HG02763 (cell line): Measurements from ENCODE around the gene RIC8B.

Experiments
- ATAC-seq: cut with Tn5 transposase; IDR thresholded peaks from one replicate; pipeline ENCODE4 v1.9.1; 2021; ENCODE audit warnings: mild to moderate bottlenecking, moderate library complexity; ENCODE audit not compliant: unreplicated experiment

The RIC8B gene

DNA sequence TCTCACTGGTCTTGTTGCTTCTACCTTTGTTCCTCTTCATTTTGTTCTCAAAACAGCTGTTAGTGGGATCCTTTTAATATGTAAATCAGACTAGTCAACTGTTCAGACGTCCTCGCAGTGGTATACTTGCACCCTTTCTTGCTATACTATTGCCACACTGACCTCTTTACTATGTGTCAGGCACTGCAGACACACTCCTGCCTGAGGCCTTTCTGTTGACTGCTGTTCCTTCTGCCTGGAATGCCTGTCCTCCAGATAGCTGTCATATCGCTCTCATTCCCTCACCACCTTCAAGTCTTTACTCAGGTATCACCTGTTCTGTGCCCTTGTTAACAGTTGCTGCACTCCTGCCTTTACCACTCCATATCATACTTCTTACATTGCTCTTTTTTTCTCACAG lies 91.2 kb downstream of the RIC8B start:
- ATAC-seq, result no peak

DNA sequence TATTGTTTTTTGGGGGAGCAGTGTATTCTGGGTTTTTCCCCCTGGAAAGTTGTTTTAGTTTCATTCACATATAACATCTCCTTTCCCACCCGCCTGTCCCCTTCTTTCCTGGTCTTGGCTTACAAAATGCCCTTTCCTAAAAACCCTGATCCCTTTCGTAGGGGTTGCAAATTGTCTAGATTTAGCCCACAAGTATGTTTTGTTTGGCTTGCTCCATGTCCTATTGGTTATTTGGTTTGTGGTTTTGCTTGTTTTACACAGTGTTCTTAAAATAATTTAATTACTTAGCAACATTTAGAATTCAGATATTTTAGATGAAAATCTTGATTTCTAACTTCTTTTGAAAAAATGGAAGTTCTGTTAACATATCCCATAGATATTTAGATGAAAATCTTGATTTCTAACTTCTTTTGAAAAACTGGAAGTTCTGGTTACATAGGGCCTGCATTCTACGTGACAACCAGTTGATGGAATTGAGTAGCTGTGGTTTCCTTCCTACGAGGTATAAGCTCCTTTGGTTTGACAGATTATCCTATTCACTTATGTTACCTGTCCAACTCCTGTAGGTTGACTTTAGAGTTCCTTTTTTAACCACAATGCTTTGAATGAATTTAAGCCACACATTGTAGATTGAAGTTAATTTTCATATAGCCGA lies 92.1 kb downstream of the RIC8B start:
- ATAC-seq, result no peak

DNA sequence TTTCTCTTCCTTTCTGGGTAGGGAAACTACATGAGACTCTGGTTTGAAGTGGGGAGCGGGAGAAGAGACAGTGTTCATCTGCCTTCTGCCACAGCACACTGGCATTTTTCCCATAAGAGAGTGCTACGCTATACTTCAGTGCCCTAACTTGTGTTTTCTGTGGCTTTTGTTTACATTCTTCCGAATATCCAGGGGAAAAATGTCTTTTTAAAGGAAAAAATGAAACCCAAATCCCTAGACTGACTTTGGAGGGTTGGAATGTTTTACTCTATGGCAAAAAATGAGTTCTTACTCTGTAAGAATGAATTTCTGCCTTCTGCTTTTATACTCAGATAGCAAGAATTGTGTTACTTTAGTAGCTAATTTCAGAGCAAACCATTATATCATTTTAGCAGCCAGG lies 93.2 kb downstream of the RIC8B start:
- ATAC-seq, result no peak

DNA sequence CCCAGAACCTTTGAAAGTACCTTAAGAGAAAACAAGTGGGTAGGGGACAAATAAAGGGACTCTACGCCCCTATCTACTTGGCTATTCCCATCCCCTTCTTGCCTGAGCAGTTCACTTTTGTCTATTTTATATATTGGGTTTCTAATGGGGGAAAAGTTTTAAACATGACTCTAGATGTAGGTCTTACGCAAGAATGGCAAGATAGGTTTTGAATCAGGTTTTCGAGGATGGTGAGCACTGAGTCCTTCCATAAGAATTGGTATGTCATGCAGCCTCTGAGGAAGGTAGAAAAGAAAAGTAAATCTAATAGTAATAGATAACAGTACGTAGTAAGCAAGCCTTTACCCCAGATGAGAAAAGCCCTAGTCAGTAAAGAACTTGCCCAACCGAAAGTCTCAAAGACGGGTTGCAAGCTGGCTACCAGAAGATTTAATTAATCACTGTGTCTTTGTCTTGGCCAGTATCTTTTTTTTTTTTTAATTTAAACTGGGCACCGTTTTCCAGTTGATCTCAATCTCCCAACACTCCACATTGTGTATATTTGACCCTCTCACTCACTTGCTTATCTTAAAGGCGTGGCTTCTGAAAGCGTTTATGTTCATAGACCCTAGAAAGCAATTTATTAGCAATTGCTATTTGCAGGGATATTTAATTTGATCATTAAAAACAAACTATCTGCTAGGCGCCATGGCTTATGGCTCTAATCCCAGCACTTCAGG lies 94.7 kb downstream of the RIC8B start:
- ATAC-seq, result no peak

DNA sequence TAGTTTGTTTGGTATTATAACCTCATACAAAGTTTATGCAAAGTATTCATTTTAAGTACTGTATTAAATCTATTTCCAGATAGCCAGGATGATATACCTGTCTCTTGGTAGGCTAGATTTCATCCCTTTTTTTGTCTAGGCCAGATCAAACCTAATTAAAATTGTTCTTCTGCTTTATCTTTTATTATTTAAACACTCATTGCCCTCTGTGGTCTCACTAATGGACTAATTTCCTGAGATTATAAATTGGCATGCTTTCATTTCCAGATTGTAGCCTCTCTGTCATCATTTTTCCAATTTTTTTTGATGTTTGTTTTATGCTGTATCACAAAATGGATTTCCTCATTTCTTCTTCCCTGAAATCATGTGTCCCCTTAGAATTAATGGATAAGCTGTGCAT lies 95.6 kb downstream of the RIC8B start:
- no peak for ATAC-seq

DNA sequence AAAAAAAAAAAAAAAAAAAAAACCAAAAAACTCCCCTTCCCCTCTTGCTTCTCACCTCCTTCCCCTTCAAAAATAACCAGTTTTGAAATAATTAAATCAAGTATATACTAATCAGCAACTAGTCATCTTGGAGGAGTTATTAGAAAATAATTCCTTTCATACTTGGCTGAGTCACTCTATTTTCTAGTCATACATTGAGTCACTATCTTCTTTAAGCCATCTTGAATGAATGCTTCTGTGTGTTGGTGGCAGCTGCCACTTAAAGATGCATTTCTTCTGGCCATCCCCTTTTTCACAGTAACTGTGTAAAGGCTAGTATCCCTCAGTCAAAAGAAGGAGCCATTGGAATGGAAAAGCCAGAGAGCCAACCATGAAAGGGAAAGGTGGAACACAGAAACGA lies 97.0 kb downstream of the RIC8B start:
- ATAC-seq, result no peak

DNA sequence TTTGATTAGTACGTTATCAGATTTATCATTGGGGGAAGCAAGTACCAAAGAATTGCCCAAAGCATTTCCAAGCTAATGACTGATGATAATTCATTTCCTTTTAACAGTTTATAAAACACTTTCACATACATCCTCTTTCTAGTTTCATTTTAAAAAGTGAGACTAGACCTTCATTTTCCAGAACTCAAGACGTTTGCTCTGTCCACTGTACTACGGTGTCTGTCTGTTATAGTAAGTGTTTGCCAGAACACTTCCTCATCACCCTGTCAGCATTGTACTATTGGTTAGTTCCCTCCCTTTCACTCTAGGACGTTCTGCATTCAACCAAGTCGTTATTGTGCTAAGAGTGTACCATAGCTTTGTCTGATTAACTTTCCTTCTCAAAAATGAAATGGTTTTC lies 99.5 kb downstream of the RIC8B start:
- no peak for ATAC-seq

DNA sequence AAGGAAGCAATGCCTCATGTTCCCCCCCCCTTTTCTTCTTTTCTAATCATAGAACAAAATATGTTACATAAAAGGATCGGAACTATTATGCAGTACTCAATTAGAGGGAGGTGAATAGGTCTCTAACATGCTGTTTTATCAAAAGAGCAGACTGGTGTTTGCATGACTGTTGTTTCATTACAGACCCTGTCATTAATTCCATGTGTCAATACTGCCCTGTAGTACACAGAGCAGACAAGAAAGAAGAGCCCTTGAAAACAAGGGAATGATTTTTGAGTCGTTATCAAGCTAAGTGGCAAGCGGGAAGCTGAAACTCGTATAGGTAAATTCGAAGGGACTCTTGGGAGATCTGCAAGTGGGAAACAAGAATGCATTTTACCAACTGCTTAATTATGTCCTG lies 104.3 kb downstream of the RIC8B start:
- ATAC-seq, result no peak

DNA sequence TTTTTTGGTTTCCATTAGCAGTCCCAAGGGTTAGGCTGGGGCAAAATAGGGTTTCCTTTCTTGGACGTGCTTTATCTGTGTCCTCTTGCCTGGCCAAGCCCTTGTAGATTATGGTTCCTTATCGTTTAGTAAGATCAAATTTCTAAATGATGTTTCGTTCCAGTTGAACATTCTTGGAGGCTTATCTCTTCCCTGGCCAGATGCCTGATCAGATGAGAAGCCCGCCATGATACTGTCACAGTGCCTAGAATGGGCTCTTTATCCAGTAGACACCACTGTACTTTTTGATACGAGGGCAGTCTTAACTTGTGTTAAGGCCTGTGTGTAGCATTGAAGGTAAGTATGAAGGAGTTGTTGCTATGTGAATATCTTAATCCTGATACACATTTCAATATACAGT lies 105.1 kb downstream of the RIC8B start:
- no peak for ATAC-seq

DNA sequence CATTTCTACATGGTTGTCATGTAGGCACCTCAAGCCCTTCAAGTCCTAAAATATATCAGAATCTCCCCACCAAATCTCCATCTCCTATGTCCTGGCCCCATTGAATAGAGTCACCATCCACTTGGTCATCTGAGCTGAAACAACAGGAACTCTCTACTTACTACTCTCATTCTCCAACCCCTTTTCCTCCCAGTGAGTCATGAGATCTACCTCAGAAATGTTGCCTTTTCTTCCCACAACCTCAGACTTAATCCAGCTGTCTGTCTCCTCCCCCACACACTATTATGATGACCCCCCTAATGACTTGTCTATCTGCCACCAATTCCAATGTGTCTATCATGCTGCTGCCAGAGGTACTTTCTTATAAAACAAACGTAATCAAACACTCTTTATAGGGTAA lies 108.9 kb downstream of the RIC8B start:
- ATAC-seq, result no peak

DNA sequence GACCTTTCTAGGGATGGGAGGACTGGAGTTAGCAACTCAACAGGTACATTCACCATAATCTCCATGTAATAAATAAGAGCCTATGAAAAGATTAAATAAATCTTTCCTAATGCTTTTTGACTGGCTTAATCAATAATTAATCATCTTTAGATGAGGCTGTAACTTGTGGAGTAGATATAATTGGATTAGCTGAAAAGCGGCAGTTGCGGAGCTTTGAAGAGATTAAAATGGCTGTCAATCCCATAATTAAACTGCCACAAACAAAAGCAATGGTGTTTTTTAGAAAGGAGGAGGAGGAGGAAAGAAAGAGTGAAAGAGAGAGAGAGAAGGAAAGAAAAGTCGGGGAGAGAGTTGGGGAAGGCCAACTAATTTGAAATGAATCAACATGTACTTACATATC lies 110.5 kb downstream of the RIC8B start:
- no peak for ATAC-seq

DNA sequence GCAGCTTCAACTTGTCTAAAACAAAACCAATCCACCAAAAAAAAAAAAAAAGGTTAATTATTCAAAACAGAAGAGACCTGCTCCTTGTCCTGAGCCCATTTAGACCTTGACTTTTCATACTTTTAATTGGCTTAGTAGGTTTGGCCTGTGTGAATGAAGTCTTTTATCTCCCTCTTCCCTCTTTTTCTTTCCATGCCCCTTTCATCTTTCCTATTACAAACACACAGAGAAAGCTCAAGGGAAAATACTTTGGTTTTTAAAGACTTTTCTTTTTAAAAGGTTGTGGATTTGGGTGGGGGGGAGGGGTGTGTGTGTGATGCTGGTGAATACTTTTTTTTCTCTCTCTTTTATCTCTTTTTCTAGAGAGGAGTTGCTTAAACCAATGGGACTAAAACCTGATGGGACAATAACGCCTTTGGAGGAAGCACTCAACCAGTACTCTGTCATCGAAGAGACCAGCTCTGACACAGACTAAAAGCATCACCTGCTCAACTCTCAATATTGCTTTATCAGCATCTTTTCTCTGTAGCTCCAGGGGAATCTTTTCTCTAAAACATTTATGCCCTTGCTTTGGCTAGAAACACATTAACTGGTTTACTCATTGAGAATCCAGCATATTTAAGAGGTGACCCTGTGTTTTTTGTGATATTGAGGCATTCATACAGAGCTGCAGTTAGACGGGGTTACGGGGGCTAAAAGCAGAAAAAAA lies 111.2 kb downstream of the RIC8B start:
- no peak for ATAC-seq

DNA sequence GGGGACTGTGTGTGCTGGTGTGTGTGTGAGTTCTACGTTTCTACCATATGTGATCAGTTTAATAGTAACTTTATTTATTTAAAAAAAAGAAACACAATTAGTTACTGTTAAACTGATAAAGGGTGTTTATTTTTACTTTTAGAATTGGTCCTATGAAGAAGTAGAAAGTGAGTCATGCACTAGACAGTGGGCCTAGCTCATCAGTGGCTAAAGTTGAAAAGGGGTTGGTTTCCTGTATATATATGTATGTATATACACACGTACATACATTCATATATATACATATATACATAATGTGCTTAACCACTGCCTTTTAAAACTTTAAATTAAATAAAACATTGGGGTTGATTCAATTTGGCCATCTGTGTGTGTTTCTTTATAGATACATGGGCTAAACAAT lies 112.5 kb downstream of the RIC8B start:
- ATAC-seq, result no peak

DNA sequence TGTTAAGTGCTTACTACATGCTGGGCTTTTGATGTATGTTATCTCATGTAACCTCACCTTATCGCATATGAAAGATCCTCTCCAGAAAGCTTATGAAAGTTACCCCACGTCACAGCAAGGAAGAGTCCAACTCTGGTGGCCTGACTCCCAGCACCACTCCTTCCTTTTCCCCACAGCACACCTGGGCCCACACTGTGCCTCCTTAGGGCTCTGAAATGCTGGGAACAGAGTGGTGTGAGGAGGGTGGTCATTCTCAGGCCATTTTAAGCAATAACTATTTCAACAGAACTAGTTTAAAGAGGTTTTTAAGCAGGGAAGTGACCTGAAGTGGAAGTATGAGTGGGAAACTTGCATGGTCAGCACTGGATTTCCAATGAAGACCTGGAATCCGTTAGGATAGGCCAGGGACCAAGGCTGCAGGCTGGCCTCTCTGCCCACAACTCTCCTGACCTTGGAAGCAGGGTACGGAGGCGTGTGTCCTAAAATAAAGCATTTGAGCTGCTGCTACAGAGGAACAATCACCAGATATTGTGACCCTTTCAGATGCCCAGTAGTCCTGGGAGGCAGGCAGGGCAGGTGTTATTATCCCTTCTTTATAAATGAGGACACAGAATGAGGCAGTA lies 114.0 kb downstream of the RIC8B start:
- no peak for ATAC-seq

DNA sequence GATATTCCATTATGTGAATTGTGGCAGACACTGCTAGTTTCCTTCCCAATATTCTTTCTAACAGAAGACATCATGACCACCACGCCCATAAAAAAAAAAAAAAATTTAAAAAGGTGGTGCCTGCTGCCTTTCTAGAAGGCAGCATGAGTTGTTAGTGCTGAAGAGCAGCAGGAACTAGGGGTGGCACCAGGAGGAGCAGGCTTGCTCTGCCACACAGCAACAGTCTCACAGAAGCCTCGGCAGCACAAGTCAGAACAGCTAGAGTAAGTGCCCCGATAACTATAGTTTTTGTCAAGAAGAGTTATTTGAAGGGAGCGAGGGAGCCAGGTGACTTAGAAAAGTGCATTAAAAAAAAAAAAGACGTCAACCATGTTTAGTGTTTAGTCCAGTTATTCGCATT lies 114.8 kb downstream of the RIC8B start:
- ATAC-seq, result no peak

DNA sequence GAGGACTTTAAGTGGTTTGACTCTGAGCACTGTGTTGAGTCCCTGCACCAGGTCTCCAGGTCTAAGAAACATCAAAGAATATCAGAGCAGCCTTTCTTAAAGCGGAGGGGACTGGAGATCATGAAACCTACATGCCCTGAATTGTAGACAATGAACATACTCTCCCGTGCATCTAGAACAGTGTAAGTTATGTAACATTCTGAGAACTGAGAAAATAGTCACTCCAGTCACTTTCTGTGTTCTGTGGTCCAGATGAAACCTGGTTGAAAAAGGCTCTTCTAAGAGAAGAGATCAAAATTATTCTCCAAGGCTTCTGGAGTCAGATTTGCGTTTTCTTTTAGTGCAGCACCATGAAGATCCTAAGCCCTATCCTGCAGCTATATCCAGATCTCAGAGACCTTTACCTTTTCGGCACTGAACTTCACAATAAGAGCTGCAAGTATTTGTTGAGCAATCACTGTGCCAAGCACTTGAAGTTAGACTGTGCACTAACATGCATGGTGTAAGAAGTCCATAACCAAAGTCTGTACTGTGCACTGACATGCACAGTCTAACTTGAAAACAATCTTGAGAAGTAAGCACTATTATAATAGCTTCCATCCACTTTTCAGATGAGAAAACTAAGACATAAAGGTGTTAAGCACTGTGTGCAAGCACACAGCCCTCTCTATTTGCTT lies 115.6 kb downstream of the RIC8B start:
- ATAC-seq, result no peak

DNA sequence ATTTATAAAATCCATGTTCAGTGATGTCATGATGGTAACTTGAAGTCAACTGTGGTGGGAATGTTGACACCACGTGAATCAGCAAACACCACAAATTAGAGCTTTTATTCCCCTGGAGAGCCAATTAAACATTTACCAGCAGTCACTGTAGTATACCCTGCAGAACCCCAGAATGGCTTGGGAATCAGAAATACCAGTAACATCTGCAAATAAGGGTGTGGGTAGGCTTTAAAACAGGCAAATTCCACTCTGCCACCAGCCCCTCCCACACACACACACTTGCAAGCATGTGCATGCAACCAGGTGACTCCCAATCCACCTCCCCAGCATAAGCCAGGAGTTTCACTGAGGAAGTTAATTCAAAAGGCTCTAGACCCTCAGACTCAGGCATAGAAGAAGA lies 117.6 kb downstream of the RIC8B start:
- ATAC-seq, result no peak

DNA sequence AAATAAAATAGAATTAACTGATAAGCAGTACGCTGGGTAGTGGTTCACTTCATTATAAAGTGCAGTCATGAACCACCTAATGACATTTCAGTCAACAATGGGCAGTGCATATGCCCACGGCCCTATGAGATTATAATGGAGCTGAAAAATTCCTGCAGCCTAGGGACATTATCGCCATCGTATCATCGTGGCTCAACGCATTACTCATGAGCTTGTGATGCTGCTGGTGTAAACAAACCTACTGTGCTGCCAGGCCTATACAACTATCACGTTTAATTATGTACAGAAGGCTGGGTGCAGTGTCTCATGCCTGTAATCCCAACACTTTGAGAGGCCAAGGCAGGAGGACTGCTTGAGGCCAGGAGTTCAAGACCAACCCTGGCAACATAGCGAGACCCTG lies 119.0 kb downstream of the RIC8B start:
- no peak for ATAC-seq

DNA sequence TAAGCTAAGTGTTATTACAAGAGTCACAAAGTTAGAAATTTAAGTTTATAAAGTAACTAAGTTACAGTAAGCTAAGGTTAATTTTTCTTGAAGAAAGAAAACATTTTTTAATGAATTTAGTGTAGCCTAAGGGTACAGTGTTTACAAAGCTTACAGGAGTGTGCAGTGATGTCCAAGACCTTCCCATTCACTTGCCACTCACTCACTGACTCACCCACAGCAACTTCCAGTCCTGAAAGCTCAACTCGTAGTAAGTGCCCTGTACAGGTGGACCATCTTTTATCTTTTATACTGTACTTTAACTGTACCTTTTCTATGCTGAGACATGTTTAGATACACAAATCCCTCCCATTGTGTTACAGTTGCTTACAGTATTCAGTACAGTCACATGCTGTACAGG lies 120.3 kb downstream of the RIC8B start:
- no peak for ATAC-seq

DNA sequence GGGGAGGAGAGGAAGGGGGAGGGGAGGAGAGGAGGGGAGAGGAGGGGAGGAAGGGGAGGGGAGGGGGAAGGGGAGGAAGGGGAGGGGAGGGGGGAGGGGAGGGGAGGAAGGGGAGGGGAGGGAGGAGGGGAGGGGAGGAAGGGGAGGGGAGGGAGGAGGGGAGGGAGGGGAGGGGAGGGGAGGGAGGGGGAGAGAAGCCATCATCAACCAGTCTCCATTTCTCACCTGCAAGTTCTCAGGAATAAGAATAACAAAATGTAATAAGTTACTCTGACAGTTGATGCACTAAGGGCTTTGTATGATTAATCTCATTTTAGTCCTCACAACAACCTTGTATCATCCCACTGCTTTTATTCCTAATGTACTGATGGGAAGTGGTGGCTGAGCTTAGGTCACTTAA lies 122.1 kb downstream of the RIC8B start:
- no peak for ATAC-seq

DNA sequence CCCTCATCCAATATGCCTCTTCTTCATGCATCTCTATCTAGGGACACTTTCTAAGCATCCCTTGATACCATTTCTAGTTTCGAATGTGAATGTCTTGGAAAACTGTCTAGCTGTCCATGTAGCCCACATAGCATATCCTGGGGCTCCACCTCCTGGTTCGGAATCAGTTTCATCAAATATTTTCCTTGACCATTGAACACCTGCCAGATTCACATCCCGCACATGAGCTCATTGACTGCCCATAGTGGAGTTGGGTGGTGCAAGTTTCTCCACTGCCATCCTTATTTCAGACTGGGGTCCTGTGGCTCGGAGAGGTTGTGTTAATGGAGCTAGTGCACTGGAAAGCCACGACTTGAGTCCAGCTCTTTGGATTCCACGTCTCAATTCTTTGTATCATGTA lies 122.6 kb downstream of the RIC8B start:
- ATAC-seq, result no peak
